Measurements from ENCODE around the gene GPC3. TPM values are rescaled to one million over a fixed set of nuclear protein-coding genes. Genes with fewer than 3 reads are reported as not detected.
"Not testable (repeated sequence)": the region's sequence is repeated elsewhere in the genome, so short reads cannot be mapped to it uniquely, and the experiment has no call there.

GPC3 gene
- total RNA-seq, 1 experiment from 2014 or later, result 233 TPM

- POLR2A ChIA-PET, result no interaction called here
- no peak for DNase-seq
- Histone ChIP-seq H3K27me3 (replicated peaks; ENCODE audit: control insufficient read depth, insufficient read depth, low read length) (no peaks in the 10 kb centered on the region), H3K4me3 (ENCODE audit: low read depth, low read length) (no peak overlapping the region), H3K36me3 (ENCODE audit: control insufficient read depth, insufficient read depth, low read length) (no peaks in the 10 kb centered on the region; the same call in 1 of the 2 replicates), H3K9me3 (no peaks in the 10 kb centered on the region), H3K4me1 (no peaks in the 10 kb centered on the region)
- TF ChIP-seq, protein P1, sequence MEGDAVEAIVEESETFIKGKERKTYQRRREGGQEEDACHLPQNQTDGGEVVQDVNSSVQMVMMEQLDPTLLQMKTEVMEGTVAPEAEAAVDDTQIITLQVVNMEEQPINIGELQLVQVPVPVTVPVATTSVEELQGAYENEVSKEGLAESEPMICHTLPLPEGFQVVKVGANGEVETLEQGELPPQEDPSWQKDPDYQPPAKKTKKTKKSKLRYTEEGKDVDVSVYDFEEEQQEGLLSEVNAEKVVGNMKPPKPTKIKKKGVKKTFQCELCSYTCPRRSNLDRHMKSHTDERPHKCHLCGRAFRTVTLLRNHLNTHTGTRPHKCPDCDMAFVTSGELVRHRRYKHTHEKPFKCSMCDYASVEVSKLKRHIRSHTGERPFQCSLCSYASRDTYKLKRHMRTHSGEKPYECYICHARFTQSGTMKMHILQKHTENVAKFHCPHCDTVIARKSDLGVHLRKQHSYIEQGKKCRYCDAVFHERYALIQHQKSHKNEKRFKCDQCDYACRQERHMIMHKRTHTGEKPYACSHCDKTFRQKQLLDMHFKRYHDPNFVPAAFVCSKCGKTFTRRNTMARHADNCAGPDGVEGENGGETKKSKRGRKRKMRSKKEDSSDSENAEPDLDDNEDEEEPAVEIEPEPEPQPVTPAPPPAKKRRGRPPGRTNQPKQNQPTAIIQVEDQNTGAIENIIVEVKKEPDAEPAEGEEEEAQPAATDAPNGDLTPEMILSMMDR (IDR thresholded peaks at IDR 0.05; ENCODE audit: insufficient read depth in 1 of 2, low read depth in 1 of 2, low read length in 1 of 2, severe bottlenecking in 1 of 2, unreplicated experiment in 1 of 2), result no peak
- Mint-ChIP-seq H3K27me3 (ENCODE audit: insufficient read depth, unreplicated experiment) (no peaks in the 10 kb centered on the region), H3K4me1 (ENCODE audit: low read depth, unreplicated experiment) (no peaks in the 10 kb centered on the region), H3K36me3 (ENCODE audit: insufficient read depth, unreplicated experiment) (peaks cover 10% of the 10 kb centered on the region), H3K27ac (ENCODE audit: unreplicated experiment) (no peak overlapping the region), H3K9me3 (ENCODE audit: unreplicated experiment) (no peaks in the 10 kb centered on the region), H3K4me3 (ENCODE audit: unreplicated experiment) (no peak overlapping the region)
- intact Hi-C loops (cut with micrococcal nuclease; ENCODE audit: unreplicated experiment), result no loop called here
- BruUV-seq (replicated peaks), result no TSS peak
- CTCF ChIA-PET, result no interaction called here
Measured at GRCh38 chrX:133529578-133529977, 455.8 kb downstream of the GPC3 start.

- Mint-ChIP-seq H3K27ac (ENCODE audit: unreplicated experiment) (no peak overlapping the region), H3K9me3 (ENCODE audit: unreplicated experiment) (no peaks in the 10 kb centered on the region), H3K27me3 (ENCODE audit: insufficient read depth, unreplicated experiment) (no peaks in the 10 kb centered on the region), H3K36me3 (ENCODE audit: insufficient read depth, unreplicated experiment) (peaks cover 5% of the 10 kb centered on the region), H3K4me3 (ENCODE audit: unreplicated experiment) (no peak overlapping the region), H3K4me1 (ENCODE audit: low read depth, unreplicated experiment) (no peaks in the 10 kb centered on the region)
- TF ChIP-seq, protein P1 (IDR thresholded peaks at IDR 0.05; ENCODE audit: insufficient read depth in 1 of 2, low read depth in 1 of 2, low read length in 1 of 2, severe bottlenecking in 1 of 2, unreplicated experiment in 1 of 2), result no peak
- H3K9me3 ChIP-seq, result no peaks in the 10 kb centered on the region
- POLR2A ChIA-PET, result no interaction called here
- intact Hi-C loops (cut with micrococcal nuclease; ENCODE audit: unreplicated experiment), result no loop called here
- no peaks in the 10 kb centered on the region for H3K4me1 ChIP-seq
- BruUV-seq (replicated peaks), result no TSS peak
- no peaks in the 10 kb centered on the region for H3K27me3 ChIP-seq (replicated peaks; ENCODE audit: control insufficient read depth, insufficient read depth, low read length)
- CTCF ChIA-PET, result no interaction called here
- H3K36me3 ChIP-seq (ENCODE audit: control insufficient read depth, insufficient read depth, low read length), result no peaks in the 10 kb centered on the region
- DNase-seq, result no peak
- H3K4me3 ChIP-seq (ENCODE audit: low read depth, low read length), result no peak overlapping the region
Measured at GRCh38 chrX:133527825-133528224, 457.6 kb downstream of the GPC3 start.

GRCh38 chrX:133527415-133527814 is 458.0 kb downstream of the GPC3 start:
- intact Hi-C loops (cut with micrococcal nuclease; ENCODE audit: unreplicated experiment), result no loop called here
- Histone ChIP-seq H3K4me3 (ENCODE audit: low read depth, low read length) (no peak overlapping the region), H3K4me1 (no peaks in the 10 kb centered on the region), H3K27me3 (replicated peaks; ENCODE audit: control insufficient read depth, insufficient read depth, low read length) (no peaks in the 10 kb centered on the region), H3K36me3 (ENCODE audit: control insufficient read depth, insufficient read depth, low read length) (no peaks in the 10 kb centered on the region), H3K9me3 (no peaks in the 10 kb centered on the region)
- ChIA-PET POLR2A (no interaction called here), CTCF (no interaction called here)
- H3K27ac Mint-ChIP-seq (ENCODE audit: unreplicated experiment), result no peak overlapping the region
- no peak for DNase-seq
- BruUV-seq (replicated peaks), result no TSS peak
- H3K36me3 Mint-ChIP-seq (ENCODE audit: insufficient read depth, unreplicated experiment), result peaks cover 5% of the 10 kb centered on the region
- no peak overlapping the region for H3K4me3 Mint-ChIP-seq (ENCODE audit: unreplicated experiment)
- no peaks in the 10 kb centered on the region for H3K4me1 Mint-ChIP-seq (ENCODE audit: low read depth, unreplicated experiment)
- H3K27me3 Mint-ChIP-seq (ENCODE audit: insufficient read depth, unreplicated experiment), result no peaks in the 10 kb centered on the region
- no peaks in the 10 kb centered on the region for H3K9me3 Mint-ChIP-seq (ENCODE audit: unreplicated experiment)
- TF ChIP-seq, protein P1 (IDR thresholded peaks at IDR 0.05; ENCODE audit: insufficient read depth in 1 of 2, low read depth in 1 of 2, low read length in 1 of 2, severe bottlenecking in 1 of 2, unreplicated experiment in 1 of 2), result no peak

DNA sequence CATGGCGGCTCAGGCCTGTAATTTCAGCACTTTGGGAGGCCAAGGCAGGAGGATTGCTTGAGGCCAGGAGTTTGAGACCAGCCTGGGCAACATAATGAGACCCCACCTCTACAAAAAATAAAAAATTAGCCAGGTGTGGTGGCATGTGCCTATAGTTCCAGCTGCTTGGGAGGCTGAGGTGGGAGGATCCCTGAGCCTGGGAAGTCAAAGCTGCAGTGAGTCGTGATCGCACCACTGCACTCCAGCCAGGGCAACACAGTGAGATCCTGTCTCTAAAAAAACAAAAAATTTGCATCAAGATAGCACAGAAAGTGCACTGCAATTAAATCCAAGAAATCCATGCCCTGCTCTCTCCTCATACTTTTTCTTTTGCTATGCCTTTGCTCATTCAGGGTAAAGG is 458.6 kb downstream of the GPC3 start:
- CTCF ChIA-PET; H3K27ac Mint-ChIP-seq (ENCODE audit: unreplicated experiment); H3K4me1 ChIP-seq; H3K4me3 Mint-ChIP-seq (ENCODE audit: unreplicated experiment); H3K36me3 Mint-ChIP-seq (ENCODE audit: insufficient read depth, unreplicated experiment); H3K4me3 ChIP-seq (ENCODE audit: low read depth, low read length); H3K9me3 ChIP-seq; intact Hi-C loops (cut with micrococcal nuclease; ENCODE audit: unreplicated experiment); DNase-seq; BruUV-seq (replicated peaks); H3K36me3 ChIP-seq (ENCODE audit: control insufficient read depth, insufficient read depth, low read length); H3K4me1 Mint-ChIP-seq (ENCODE audit: low read depth, unreplicated experiment); H3K27me3 ChIP-seq (replicated peaks; ENCODE audit: control insufficient read depth, insufficient read depth, low read length); POLR2A ChIA-PET; H3K9me3 Mint-ChIP-seq (ENCODE audit: unreplicated experiment); H3K27me3 Mint-ChIP-seq (ENCODE audit: insufficient read depth, unreplicated experiment): not testable (repeated sequence)
